ENCODE measurements around the gene SLPI. TPM values are rescaled to one million over a fixed set of nuclear protein-coding genes. Genes with fewer than 3 reads are reported as not detected.

Gene SLPI, protein sequence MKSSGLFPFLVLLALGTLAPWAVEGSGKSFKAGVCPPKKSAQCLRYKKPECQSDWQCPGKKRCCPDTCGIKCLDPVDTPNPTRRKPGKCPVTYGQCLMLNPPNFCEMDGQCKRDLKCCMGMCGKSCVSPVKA
- under 1 TPM; 0.63 to 0.95 (median 0.83) TPM for total RNA-seq

DNA sequence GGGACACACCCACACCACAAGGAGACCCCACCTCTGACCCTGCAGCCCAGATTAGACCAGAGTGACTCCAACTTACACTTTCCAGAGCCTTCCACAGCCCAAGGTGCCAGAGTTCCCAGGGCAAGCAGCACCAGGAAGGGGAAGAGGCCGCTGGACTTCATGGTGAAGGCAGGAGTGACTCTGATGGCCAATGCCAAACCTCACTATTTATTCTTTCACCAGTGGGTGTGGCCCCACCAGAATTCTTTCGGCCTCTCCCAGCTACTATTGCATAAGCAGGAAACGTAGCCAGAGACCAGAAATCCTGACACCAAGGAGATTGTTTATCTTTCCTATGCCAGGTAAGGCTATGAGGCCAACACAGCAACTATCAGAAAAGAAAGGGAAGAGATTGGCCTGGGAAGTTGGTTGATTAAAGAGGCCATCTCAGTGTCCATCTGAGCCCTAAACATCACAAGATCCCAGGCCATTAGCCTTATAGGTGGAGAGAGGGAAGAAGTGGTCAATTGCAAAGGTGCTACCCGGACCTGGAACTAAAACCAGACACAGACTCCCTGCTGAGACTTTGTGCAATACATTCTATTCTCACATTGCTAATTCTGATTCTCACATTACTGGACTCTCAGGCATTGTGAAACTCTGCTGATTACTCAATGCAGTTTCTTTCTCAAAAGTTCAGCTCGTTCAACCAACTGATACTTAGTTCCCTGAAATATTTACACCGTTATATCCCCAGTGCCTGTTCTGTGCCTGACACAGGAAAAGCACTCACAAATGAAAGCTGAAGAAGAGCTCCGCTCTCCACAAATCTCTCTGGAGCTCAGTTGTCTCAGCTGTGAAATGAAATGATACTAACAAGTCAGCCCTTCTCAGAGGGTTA lies at the start of gene SLPI:
Gene SLPI, minus strand, starts transcription at position 182 of the 880 bp plus-strand sequence. Its CDS starts 21 bp downstream, at position 161.
- ATAC-seq (no peak), DNase-seq (no peak)
- Mint-ChIP-seq H3K36me3 (ENCODE audit: insufficient read depth) (no peaks in the 10 kb centered on the region), H3K9me3 (no peaks in the 10 kb centered on the region), H3K27me3 (ENCODE audit: low read depth) (peaks cover 35% of the 10 kb centered on the region), H3K4me1 (ENCODE audit: low read depth) (no peaks in the 10 kb centered on the region), H3K4me3 (no peak within 1 kb of the TSS)

DNA sequence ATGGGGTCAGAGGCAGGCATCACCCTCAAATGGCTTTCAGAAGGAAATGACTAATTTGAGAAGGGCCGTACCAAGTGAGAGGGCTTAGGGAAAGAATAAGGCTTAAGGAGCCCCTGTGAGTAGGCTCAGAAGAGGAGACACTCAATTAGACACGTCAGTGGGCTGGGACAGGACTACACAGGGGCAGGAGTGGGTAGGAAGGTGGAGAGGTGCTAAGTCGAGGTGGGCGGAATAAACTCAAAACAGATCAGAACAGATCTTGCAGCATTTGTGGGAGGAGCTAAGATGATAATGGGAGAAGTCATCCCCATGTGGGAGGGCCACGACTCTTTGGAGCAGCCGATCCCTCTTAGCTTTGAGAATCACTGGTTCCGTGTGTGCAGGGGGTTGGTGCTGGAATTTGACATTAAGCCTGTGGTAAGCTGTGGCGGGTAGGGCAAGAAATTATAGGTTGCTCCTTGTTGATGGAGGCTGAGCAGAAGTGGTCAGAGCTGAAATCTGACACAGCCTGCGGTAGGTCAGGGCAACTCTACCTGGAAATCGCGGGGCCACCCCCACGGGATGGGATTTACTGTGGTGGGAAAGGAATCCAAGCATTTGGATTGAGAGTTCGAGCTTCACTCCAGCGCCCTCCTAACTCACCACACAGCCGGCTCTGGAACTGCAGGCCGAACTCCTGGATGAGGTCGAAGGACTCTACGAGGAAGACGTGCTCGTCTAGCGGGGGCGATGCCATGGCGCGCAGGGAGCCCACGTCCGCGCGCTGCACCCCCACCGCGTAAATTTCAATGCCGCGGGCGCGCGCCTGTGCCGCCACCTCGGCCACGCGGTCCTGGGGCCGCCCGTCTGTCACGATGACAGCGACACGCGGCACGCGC lies 49.5 kb upstream of the SLPI start:
- ATAC-seq = peak in 1 of 2 donors; percentile 57
- no peak overlapping the region for H3K4me3 Mint-ChIP-seq
- no peak for DNase-seq
- peaks cover 11% of the 10 kb centered on the region for H3K4me1 Mint-ChIP-seq (ENCODE audit: low read depth)
- no peaks in the 10 kb centered on the region for H3K36me3 Mint-ChIP-seq (ENCODE audit: insufficient read depth)
- peaks cover 45% of the 10 kb centered on the region for H3K27me3 Mint-ChIP-seq (ENCODE audit: low read depth)
- H3K9me3 Mint-ChIP-seq = no peaks in the 10 kb centered on the region

DNA sequence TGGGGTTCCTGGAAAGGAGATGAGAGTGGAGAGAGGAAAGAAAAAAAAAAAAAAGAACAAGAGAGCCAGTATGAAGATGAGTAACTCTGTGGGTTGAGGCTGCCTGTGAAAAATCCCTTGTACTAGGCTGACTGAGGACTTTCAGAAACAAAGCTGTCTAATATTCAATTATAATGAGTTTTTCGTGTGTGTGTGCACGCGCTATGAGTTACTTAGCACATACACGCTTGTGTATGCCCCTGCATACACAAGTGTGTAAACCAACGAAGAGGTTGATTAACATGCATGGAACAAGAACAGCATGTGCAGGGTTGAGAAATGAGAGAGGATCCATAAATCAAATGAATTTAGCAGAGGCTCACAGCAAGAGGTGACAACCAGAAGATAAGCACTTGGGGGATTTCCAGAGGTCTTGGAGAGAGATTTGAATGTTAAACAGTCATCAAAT lies 47.5 kb upstream of the SLPI start:
- Mint-ChIP-seq H3K4me3 (no peak overlapping the region), H3K4me1 (ENCODE audit: low read depth) (peaks cover 11% of the 10 kb centered on the region), H3K36me3 (ENCODE audit: insufficient read depth) (no peaks in the 10 kb centered on the region), H3K9me3 (no peaks in the 10 kb centered on the region), H3K27me3 (ENCODE audit: low read depth) (peaks cover 40% of the 10 kb centered on the region)
- ATAC-seq (peak; percentile 45 to 56), DNase-seq (no peak)

GRCh38 chr20:45300961-45301360 lies 46.6 kb upstream of the SLPI start:
- peaks cover 11% of the 10 kb centered on the region for H3K4me1 Mint-ChIP-seq (ENCODE audit: low read depth)
- ATAC-seq (peak; percentile 78 to 81), DNase-seq (no peak)
- H3K4me3 Mint-ChIP-seq = no peak overlapping the region
- H3K36me3 Mint-ChIP-seq (ENCODE audit: insufficient read depth) = no peaks in the 10 kb centered on the region
- no peaks in the 10 kb centered on the region for H3K9me3 Mint-ChIP-seq
- H3K27me3 Mint-ChIP-seq (ENCODE audit: low read depth) = peaks cover 41% of the 10 kb centered on the region

- peaks cover 39% of the 10 kb centered on the region for H3K27me3 Mint-ChIP-seq (ENCODE audit: low read depth)
- peaks cover 11% of the 10 kb centered on the region for H3K4me1 Mint-ChIP-seq (ENCODE audit: low read depth)
- H3K9me3 Mint-ChIP-seq = no peaks in the 10 kb centered on the region
- H3K4me3 Mint-ChIP-seq = no peak overlapping the region
- ATAC-seq (no peak), DNase-seq (no peak)
- H3K36me3 Mint-ChIP-seq (ENCODE audit: insufficient read depth) = no peaks in the 10 kb centered on the region
Observed at GRCh38 chr20:45299786-45300185, 45.4 kb upstream of the SLPI start.

DNA sequence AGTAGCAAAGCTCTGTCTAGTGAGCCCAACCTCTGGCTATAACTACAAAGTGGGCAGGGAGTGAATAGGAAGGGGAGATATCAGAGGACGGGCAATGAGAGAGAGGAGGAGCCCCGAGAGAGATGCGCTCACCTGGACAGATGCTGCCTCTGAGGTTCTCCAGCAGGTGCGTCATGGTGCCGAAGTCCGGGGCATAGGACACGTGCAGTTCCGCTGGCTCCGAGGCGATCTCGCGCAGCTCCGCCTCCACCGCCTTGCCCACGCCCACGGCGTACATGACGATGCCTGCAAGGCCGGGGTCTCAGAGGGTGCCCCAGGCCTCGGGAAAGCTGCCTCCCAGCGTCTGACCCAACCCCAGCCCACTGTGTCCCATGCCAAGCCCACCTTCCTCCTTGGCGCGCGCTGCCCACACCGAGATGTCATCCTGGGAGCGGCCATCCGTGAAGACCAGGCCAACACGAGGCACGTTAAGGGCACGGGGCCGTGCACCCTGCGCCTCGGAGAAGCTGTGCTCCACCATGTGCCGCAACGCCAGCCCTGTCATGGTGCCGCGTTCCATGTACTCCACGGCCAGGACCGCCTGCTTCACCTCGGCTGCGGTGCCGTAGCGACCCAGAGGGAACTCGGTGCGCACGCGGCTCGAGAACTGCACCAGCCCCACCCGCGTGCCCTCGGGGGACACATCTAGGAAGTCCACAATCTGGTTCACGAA lies 43.6 kb upstream of the SLPI start:
- H3K36me3 Mint-ChIP-seq (ENCODE audit: insufficient read depth) = no peaks in the 10 kb centered on the region
- ATAC-seq (no peak), DNase-seq (no peak)
- no peak overlapping the region for H3K4me3 Mint-ChIP-seq
- no peaks in the 10 kb centered on the region for H3K9me3 Mint-ChIP-seq
- H3K4me1 Mint-ChIP-seq (ENCODE audit: low read depth) = peaks cover 7% of the 10 kb centered on the region
- H3K27me3 Mint-ChIP-seq (ENCODE audit: low read depth) = peaks cover 33% of the 10 kb centered on the region

DNA sequence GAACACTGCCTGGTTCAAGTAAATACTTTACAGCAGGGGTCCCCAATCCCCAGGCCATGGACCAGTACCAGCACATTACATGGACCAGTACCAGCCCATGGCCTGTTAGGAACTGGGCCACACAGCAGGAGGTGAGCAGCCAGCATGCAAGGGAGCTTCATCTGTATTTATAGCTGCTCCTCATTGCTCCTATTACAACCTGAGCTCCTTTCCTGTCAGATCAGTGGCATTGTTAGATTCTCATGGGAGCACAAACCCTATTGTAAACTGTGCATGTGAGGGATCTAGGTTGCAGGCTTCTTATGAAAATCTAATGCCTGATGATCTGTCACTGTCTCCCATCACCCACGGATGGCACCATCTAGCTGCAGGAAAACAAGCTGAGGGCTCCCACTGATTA lies 40.3 kb upstream of the SLPI start:
- DNase-seq (no peak), ATAC-seq (no peak)
- Mint-ChIP-seq H3K4me3 (no peak overlapping the region), H3K4me1 (ENCODE audit: low read depth) (peaks cover 8% of the 10 kb centered on the region), H3K27me3 (ENCODE audit: low read depth) (peaks cover 42% of the 10 kb centered on the region), H3K9me3 (no peaks in the 10 kb centered on the region), H3K36me3 (ENCODE audit: insufficient read depth) (no peaks in the 10 kb centered on the region)

DNA sequence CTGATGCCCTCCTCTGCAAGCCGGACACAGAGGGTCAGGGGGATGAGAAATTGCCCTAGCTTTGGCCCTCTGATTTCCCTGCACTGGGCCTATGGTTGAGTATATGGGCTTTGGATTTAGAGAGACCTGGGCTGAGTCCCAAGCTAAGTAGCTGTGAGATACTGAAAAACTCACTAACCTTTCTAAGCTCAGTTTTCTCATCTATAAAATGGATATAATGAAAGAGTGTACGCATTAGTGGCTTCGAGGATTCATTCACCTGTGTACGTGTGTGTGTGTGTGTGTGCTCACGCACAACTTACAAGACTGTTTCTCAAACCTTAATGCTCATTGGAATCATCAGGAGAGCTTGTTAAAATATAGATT lies 39.6 kb upstream of the SLPI start:
- peaks cover 8% of the 10 kb centered on the region for H3K4me1 Mint-ChIP-seq (ENCODE audit: low read depth)
- H3K9me3 Mint-ChIP-seq = no peaks in the 10 kb centered on the region
- ATAC-seq = no peak
- H3K36me3 Mint-ChIP-seq (ENCODE audit: insufficient read depth) = no peaks in the 10 kb centered on the region
- H3K27me3 Mint-ChIP-seq (ENCODE audit: low read depth) = peaks cover 41% of the 10 kb centered on the region
- peak overlapping the region; percentile 74 for H3K4me3 Mint-ChIP-seq
- no peak for DNase-seq

DNA sequence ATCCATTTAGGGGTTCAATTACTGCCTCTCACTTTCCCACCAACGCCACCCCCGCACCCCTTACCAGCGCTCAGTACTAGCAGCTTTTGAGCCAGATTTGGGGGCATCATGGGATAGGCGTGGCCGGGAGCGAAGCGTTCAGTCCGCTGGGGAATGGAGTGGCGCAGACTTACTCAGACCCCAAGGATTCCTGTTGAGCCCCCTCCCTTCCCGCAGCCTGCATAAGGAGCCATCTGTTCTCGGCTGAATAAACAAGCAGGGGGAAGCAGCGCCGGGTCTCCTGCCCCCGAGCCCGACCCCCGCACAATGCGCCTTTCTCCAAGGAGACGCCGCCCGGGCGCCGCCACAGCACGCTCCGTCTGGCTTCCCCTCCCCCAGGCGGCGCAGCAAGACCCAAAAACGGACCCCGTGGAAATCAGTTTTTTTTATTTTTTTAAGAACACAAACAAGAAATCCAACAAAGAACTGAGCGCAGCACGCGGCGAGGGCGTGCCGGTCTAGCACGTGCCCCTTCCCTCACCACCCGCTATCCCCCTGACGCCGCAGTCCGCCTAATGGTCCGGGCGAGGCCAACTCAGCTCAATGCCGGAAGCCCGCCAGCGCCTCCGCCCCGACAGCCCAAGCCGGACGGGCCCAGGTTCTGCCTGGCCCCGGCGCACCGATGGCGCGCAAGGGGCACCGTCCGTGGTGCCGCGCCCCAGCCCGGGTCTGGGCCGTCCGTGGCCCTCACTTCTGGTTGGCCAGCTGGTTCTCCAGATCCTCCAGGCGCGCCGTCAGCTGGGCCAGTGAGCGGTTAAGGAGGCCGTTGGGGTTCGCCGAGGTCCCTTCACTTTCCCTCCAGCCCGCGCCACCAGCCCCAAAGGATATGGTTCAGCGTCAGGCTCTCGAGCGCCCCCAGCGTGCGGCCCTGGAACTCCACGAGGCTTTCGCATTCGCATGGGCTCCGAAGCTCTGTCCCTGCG lies 39.0 kb upstream of the SLPI start:
- no peaks in the 10 kb centered on the region for H3K36me3 Mint-ChIP-seq (ENCODE audit: insufficient read depth)
- no peaks in the 10 kb centered on the region for H3K9me3 Mint-ChIP-seq
- H3K4me1 Mint-ChIP-seq (ENCODE audit: low read depth) = peaks cover 8% of the 10 kb centered on the region
- H3K4me3 Mint-ChIP-seq = peak overlapping the region; percentile 74
- ATAC-seq (peak; percentile 93 to 95), DNase-seq (peak; percentile 81)
- peaks cover 41% of the 10 kb centered on the region for H3K27me3 Mint-ChIP-seq (ENCODE audit: low read depth)

DNA sequence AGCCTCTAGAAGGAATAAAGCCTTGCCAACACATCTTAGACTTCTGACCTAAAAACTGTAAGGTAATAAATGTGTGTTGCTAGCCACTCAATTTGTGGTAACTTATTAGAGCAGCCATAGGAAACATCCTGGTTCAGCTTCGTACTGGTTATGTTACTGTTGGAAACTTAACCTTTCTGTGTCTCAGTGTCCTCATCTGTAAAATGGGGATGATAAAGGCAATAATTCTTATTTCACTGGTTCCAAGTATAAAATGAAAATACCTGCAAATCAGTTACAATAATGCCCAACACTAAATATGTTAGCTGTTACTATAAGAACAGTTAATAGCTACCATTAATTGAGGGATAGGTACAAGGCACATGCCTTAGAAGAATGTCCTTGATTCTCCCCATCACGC lies 38.0 kb upstream of the SLPI start:
- peak overlapping the region; percentile 74 for H3K4me3 Mint-ChIP-seq
- no peaks in the 10 kb centered on the region for H3K9me3 Mint-ChIP-seq
- no peak for DNase-seq
- no peaks in the 10 kb centered on the region for H3K36me3 Mint-ChIP-seq (ENCODE audit: insufficient read depth)
- H3K4me1 Mint-ChIP-seq (ENCODE audit: low read depth) = peaks cover 8% of the 10 kb centered on the region
- peaks cover 35% of the 10 kb centered on the region for H3K27me3 Mint-ChIP-seq (ENCODE audit: low read depth)
- ATAC-seq = no peak

DNA sequence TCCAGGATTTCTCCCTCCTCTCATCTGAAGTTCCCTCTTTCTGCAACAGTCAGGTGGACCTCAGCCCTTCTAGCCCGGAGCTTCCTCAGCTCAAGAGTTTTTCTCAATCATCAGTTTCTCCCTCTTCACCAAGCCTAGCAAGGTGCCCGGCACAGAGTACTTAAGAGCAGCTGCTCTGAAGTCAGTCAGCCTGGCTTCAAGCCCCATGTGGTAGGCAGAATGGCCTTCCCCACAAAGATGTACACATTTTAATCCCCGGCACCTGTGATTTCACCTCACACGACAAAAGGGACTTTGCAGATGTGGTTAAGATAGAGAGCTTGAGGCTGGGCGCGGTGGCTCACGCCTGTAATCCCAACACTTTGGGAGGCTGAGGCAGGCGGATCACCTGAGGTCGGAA lies 37.2 kb upstream of the SLPI start:
- H3K27me3 Mint-ChIP-seq (ENCODE audit: low read depth) = peaks cover 39% of the 10 kb centered on the region
- DNase-seq (no peak), ATAC-seq (no peak)
- H3K9me3 Mint-ChIP-seq = no peaks in the 10 kb centered on the region
- H3K4me1 Mint-ChIP-seq (ENCODE audit: low read depth) = peaks cover 8% of the 10 kb centered on the region
- no peak overlapping the region for H3K4me3 Mint-ChIP-seq
- no peaks in the 10 kb centered on the region for H3K36me3 Mint-ChIP-seq (ENCODE audit: insufficient read depth)

GRCh38 chr20:45290677-45291355 lies 36.5 kb upstream of the SLPI start:
- peaks cover 8% of the 10 kb centered on the region for H3K4me1 Mint-ChIP-seq (ENCODE audit: low read depth)
- no peak overlapping the region for H3K4me3 Mint-ChIP-seq
- peaks cover 35% of the 10 kb centered on the region for H3K27me3 Mint-ChIP-seq (ENCODE audit: low read depth)
- H3K9me3 Mint-ChIP-seq = no peaks in the 10 kb centered on the region
- peak; percentile 53 for DNase-seq
- ATAC-seq = peak; percentile 41 to 56
- no peaks in the 10 kb centered on the region for H3K36me3 Mint-ChIP-seq (ENCODE audit: insufficient read depth)
